ENCODE data around the gene BICD2. TPM values are rescaled to one million over a fixed set of nuclear protein-coding genes. Genes with fewer than 3 reads are reported as not detected.

Gene BICD2
- total and polyA plus RNA-seq, 2 of the 8 experiments (the other 6 are each of a cell fraction or from before 2014, with no cell fraction given) = 6.6 to 22.8 TPM

GRCh38 chr9:92720209-92720765 lies 44.3 kb downstream of the BICD2 start:
- Histone ChIP-seq H4K91ac (replicated peaks; ENCODE audit: insufficient read length, low read length) (no peak overlapping the region), H3K9me3 (ENCODE audit: insufficient read depth in 2 of 2, low read depth in 1 of 2, low read length in 1 of 2) (no peaks in the 10 kb centered on the region), H3K23me2 (ENCODE audit: low read depth, low read length) (no peaks in the 10 kb centered on the region), H3K4ac (replicated peaks; ENCODE audit: insufficient read length, low read depth, low read length) (no peak overlapping the region), H3K9ac (replicated peaks in 1 of 4; ENCODE audit: extremely low read depth in 1 of 4, low read depth in 3 of 4, low read length in 3 of 4) (no peak overlapping the region), H2AK5ac (ENCODE audit: low read depth, low read length) (no peak overlapping the region), H2BK5ac (ENCODE audit: low read depth, low read length) (no peak overlapping the region), H3K27ac (ENCODE audit: low read depth, low read length) (no peak overlapping the region), H3K23ac (ENCODE audit: insufficient read length) (no peak overlapping the region), H2BK12ac (ENCODE audit: low read depth, low read length) (no peak overlapping the region), H4K20me1 (replicated peaks in 1 of 2; ENCODE audit: control insufficient read depth in 1 of 2, insufficient read depth in 2 of 2, low read length in 2 of 2) (peaks cover 4 to 23% of the 10 kb centered on the region in 2 experiments), H4K5ac (ENCODE audit: insufficient read length, low read depth, low read length) (no peak overlapping the region), H2AFZ (ENCODE audit: low read length) (no peak overlapping the region), H3K4me1 (replicated peaks in 1 of 4; ENCODE audit: control insufficient read depth in 3 of 4, insufficient read depth in 4 of 4, low read length in 3 of 4) (no peaks in the 10 kb centered on the region; a peak in 1 of 7 replicates), H3K56ac (replicated peaks; ENCODE audit: insufficient read length, low read depth, low read length) (no peak overlapping the region), H2BK15ac (ENCODE audit: low read length) (no peak overlapping the region), H3K79me1 (ENCODE audit: low read depth, low read length) (peaks cover 7% of the 10 kb centered on the region), H3K27me3 (replicated peaks in 1 of 4; ENCODE audit: control insufficient read depth in 3 of 4, extremely low read depth in 1 of 4, insufficient read depth in 3 of 4, low read length in 3 of 4) (no peaks in the 10 kb centered on the region), H3K79me2 (ENCODE audit: control insufficient read depth in 1 of 2, insufficient read depth in 2 of 2, low read length in 2 of 2) (no peaks in the 10 kb centered on the region), H3K36me3 (ENCODE audit: control insufficient read depth in 2 of 4, insufficient read depth in 4 of 4, low read length in 3 of 4) (peaks cover 21 to 43% (median 39%) of the 10 kb centered on the region in 4 experiments), H2BK20ac (ENCODE audit: low read length) (no peak overlapping the region), H3K4me3 (ENCODE audit: extremely low read depth in 1 of 4, insufficient read depth in 2 of 4, low read depth in 3 of 4, low read length in 4 of 4) (no peak overlapping the region), H4K8ac (ENCODE audit: extremely low read depth, insufficient read depth, low read length) (no peak overlapping the region), H3K18ac (ENCODE audit: extremely low read depth, low read length) (no peak overlapping the region), H3K4me2 (ENCODE audit: insufficient read depth in 1 of 2, low read depth in 2 of 2, low read length in 2 of 2) (no peak overlapping the region), H3K14ac (ENCODE audit: insufficient read length) (no peak overlapping the region), H2BK120ac (replicated peaks; ENCODE audit: low read depth, low read length) (no peak overlapping the region)
- 93% methylated on average over 23 of the region's 24 CpGs; no CpG with 5 or more reads in 1 of the 2 experiments for WGBS, 2 experiments (ENCODE audit: extremely low coverage in 1 of 2, insufficient coverage in 1 of 2, insufficient read length in 1 of 2, insufficient replicate concordance in 2 of 2, low coverage in 1 of 2, low lambda C conversion rate in 2 of 2, missing lambda C conversion rate in 1 of 2)
- DNase-seq (ENCODE audit: low read depth in 1 of 2, low spot score in 2 of 2) = peak in 1 of 2 experiments; percentile 17
- FAIRE-seq = no peak
- CTCF ChIA-PET (ENCODE audit: partially characterized antibody) = interaction anchor here (0.7 to 11.9 kb wide), 5 partner anchors 13 to 88 kb away, joined by 3 to 236 read pairs (median 5); no protein-coding TSS in a partner anchor
- TF ChIP-seq ASH2L (IDR thresholded peaks at IDR 0.05; ENCODE audit: low read length) (no peak), SIX5 (IDR thresholded peaks at IDR 0.05; ENCODE audit: low read depth, low read length) (no peak), CHD2 (IDR thresholded peaks at IDR 0.05; ENCODE audit: low read length) (no peak), KDM1A (IDR thresholded peaks at IDR 0.05; ENCODE audit: borderline replicate concordance, low read length) (no peak), POLR2A (IDR thresholded peaks at IDR 0.05; ENCODE audit: control extremely low read depth in 1 of 2, low read depth in 2 of 2, low read length in 2 of 2) (no peak), NANOG (IDR thresholded peaks at IDR 0.05; ENCODE audit: insufficient read depth, low read depth, low read length, poor library complexity, severe bottlenecking) (no peak), HDAC2 (IDR thresholded peaks at IDR 0.05; ENCODE audit: borderline replicate concordance in 1 of 2, low read depth in 2 of 2, low read length in 2 of 2) (no peak), HDAC6 (IDR thresholded peaks at IDR 0.05; ENCODE audit: low read depth, low read length) (no peak), FOSL1 (IDR thresholded peaks at IDR 0.05; ENCODE audit: insufficient read depth, low read depth, low read length) (no peak), CTBP2 (IDR thresholded peaks at IDR 0.05; ENCODE audit: borderline replicate concordance, insufficient read depth, insufficient read length, low read length) (no peak)
- POLR2A ChIA-PET (ENCODE audit: partially characterized antibody) = no interaction called here

Measured in H1 (cell line).